OCI-LY7 (cell line): ENCODE results near the gene ALDH7A1. TPM values are rescaled to one million over a fixed set of nuclear protein-coding genes. Genes with fewer than 3 reads are reported as not detected.

ENCODE experiments used
- BruUV-seq: library from RNA; stranded (reverse); fragments of 400-500 nt; replicated peaks from 2 replicates; lab custom pipeline; 2021; lab: Mats Ljungman, UMichigan
- CTCF ChIA-PET: fragments of 300-600 bp; sonication (Branson Sonifier 250); formaldehyde crosslinking; loops from one replicate; lab custom pipeline; 2022; ENCODE audit warnings: antibody characterized with exemption; ENCODE audit not compliant: unreplicated experiment; lab: Charles Lee
- POLR2A ChIA-PET: fragments of 300-600 bp; sonication (Branson Sonifier 250); formaldehyde crosslinking; loops from one replicate; lab custom pipeline; 2022; ENCODE audit warnings: antibody characterized with exemption; lab: Charles Lee
- DNase-seq: peaks from one replicate; pipeline ENCODE4 v3.0.0-alpha.2; 2015; ENCODE audit warnings: low spot score
- H2AFZ ChIP-seq: fragments of 200-600 bp; sonication (generic), shearing (Covaris generic); 2 replicates; pipeline ENCODE4 v1.6.1; 2014; ENCODE audit warnings: mild to moderate bottlenecking, antibody characterized with exemption, low read length, moderate library complexity
- H3K27ac ChIP-seq: fragments of 200-600 bp; sonication (generic); 2 replicates; pipeline ENCODE4 v1.5.1; 2014; ENCODE audit warnings: mixed run types, low read depth, mild to moderate bottlenecking, moderate library complexity, low read length, inconsistent platforms; ENCODE audit not compliant: poor library complexity, severe bottlenecking
- H3K36me3 ChIP-seq: fragments of 200-600 bp; sonication (generic); 2 replicates; pipeline ENCODE4 v1.6.1; 2014; ENCODE audit warnings: mild to moderate bottlenecking, antibody characterized with exemption, low read length, moderate library complexity, mixed read lengths; ENCODE audit not compliant: insufficient read depth
- H3K4me1 ChIP-seq: fragments of 200-600 bp; sonication (generic); 2 replicates; pipeline ENCODE4 v1.5.1; 2014; ENCODE audit warnings: mild to moderate bottlenecking, low read length; ENCODE audit not compliant: insufficient read depth, poor library complexity, severe bottlenecking
- H3K4me2 ChIP-seq: fragments of 200-600 bp; sonication (generic); 2 replicates; pipeline ENCODE4 v1.6.1; 2014; ENCODE audit warnings: mild to moderate bottlenecking, low read length
- H3K4me3 ChIP-seq: fragments of 200-600 bp; sonication (generic); 2 replicates; pipeline ENCODE4 v1.5.1; 2014; ENCODE audit warnings: mild to moderate bottlenecking, low read depth, low read length; ENCODE audit not compliant: poor library complexity, severe bottlenecking
- H3K79me2 ChIP-seq: fragments of 200-600 bp; sonication (generic); 2 replicates; pipeline ENCODE4 v1.6.1; 2016; ENCODE audit warnings: low read depth, mild to moderate bottlenecking, low read length, moderate library complexity, mixed read lengths; ENCODE audit not compliant: insufficient read depth
- H3K9me2 ChIP-seq: fragments of 200-600 bp; sonication (generic); 2 replicates; pipeline ENCODE4 v1.6.1; 2016; ENCODE audit warnings: mild to moderate bottlenecking, low read length, mixed read lengths; ENCODE audit not compliant: insufficient read depth
- H3K9me3 ChIP-seq: fragments of 200-600 bp; sonication (generic); 2 replicates; pipeline ENCODE4 v1.6.1; 2014; ENCODE audit warnings: mild to moderate bottlenecking, mixed run types, low read length, mixed read lengths
- H4K20me1 ChIP-seq: fragments of 200-600 bp; sonication (generic); 2 replicates; pipeline ENCODE4 v1.6.1; 2014; ENCODE audit warnings: mild to moderate bottlenecking, antibody characterized with exemption, low read length, moderate library complexity, mixed read lengths; ENCODE audit not compliant: insufficient read depth
- EZH2phosphoT487 ChIP-seq: fragments of 200-600 bp; sonication (generic); IDR thresholded peaks from 2 replicates; pipeline ENCODE4 v1.6.1; 2018; ENCODE audit warnings: low read depth, borderline replicate concordance, mild to moderate bottlenecking, mixed run types, antibody characterized with exemption, low read length, moderate library complexity, mixed read lengths
- intact Hi-C: fragments of 100-400 bp; cut with micrococcal nuclease; formaldehyde crosslinking; loops from one replicate; pipeline ENCODE4 v1.10.0; 2022; ENCODE audit not compliant: unreplicated experiment
- total RNA-seq, 2 experiments: library from RNA; depleted of rRNA in 1 of 2; stranded (reverse); fragments of >200 nt in 1 of 2; shearing (Covaris generic) in 1 of 2; gene quantifications; 2 replicates each; pipeline ENCODE4 v1.2.3, GENCODE V29; 2014 to 2022
- TF ChIP-seq, protein P1 (sequence below): fragments of 200-600 bp; sonication (generic); conservative IDR thresholded peaks from 2 replicates; pipeline ENCODE4 v1.5.1; 2014; ENCODE audit warnings: mild to moderate bottlenecking, antibody characterized with exemption, low read length, moderate library complexity, mixed read lengths

Gene ALDH7A1
- total RNA-seq, 2 experiments from 2014 or later = not detected

DNA sequence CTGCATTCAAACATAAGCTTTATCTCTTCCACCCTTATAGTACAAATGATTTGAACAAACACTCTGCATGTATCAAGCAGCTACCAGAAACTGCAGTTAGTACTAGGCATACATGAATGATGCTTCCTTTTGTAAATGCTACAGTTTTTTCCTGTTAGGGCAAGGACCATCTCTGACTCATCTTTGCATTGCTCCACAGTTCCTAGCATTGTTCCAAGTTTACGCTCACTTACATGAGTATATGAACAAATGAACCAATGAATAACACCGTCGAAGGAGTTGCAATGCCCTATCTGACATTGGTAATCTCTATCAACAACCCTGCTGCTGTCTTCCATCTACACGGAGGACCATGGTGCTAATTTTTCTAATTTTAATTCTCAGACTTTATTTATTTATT lies 2.1 kb upstream of the ALDH7A1 start:
- H3K4me2 ChIP-seq = no peak overlapping the region
- H3K9me2 ChIP-seq = no peaks in the 10 kb centered on the region
- intact Hi-C loops = no loop called here
- no peak overlapping the region for H3K4me3 ChIP-seq
- BruUV-seq = no TSS peak
- ChIA-PET CTCF (no interaction called here), POLR2A (no interaction called here)
- H3K79me2 ChIP-seq = peaks cover 11% of the 10 kb centered on the region
- H2AFZ ChIP-seq = no peak overlapping the region
- DNase-seq = no peak
- H3K9me3 ChIP-seq = no peaks in the 10 kb centered on the region
- no peak overlapping the region for H3K27ac ChIP-seq
- no peak for TF ChIP-seq EZH2phosphoT487
- TF ChIP-seq, protein P1, sequence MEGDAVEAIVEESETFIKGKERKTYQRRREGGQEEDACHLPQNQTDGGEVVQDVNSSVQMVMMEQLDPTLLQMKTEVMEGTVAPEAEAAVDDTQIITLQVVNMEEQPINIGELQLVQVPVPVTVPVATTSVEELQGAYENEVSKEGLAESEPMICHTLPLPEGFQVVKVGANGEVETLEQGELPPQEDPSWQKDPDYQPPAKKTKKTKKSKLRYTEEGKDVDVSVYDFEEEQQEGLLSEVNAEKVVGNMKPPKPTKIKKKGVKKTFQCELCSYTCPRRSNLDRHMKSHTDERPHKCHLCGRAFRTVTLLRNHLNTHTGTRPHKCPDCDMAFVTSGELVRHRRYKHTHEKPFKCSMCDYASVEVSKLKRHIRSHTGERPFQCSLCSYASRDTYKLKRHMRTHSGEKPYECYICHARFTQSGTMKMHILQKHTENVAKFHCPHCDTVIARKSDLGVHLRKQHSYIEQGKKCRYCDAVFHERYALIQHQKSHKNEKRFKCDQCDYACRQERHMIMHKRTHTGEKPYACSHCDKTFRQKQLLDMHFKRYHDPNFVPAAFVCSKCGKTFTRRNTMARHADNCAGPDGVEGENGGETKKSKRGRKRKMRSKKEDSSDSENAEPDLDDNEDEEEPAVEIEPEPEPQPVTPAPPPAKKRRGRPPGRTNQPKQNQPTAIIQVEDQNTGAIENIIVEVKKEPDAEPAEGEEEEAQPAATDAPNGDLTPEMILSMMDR = no peak
- H3K4me1 ChIP-seq = peaks cover 11% of the 10 kb centered on the region
- no peaks in the 10 kb centered on the region for H4K20me1 ChIP-seq
- peaks cover 8% of the 10 kb centered on the region for H3K36me3 ChIP-seq

DNA sequence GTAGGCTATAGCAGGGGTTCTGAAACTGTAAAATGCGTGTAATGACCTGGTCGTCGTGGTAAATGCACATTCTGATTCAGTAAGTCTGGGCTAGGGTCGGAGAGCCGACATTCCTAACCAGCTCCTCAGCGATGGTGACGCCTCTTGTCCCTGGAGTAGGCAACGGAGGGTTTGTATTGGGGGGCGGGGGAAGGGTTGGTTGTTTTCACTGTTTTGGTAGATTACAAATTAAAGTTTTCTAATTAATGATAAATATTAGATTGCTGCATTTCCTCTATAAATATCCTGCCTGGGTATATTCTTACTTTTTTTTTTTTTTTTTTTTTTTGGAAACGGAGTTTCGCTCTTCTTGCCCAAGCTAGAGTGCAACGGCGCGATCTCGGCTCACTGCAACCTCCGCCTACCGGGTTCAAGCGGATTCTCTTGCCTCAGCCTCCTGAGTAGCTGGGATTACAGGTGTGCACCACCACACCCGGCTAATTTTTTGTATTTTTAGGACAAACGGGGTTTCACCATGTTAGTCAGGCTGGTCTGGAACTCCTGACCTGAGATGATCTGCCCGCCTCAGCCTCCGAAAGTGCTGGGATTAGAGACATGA lies 566 bp upstream of the ALDH7A1 start:
- no peaks in the 10 kb centered on the region for H3K36me3 ChIP-seq
- no peaks in the 10 kb centered on the region for H3K9me3 ChIP-seq
- ChIA-PET POLR2A (no interaction called here), CTCF (no interaction called here)
- H3K4me1 ChIP-seq = peaks cover 7% of the 10 kb centered on the region
- no peaks in the 10 kb centered on the region for H3K9me2 ChIP-seq
- intact Hi-C loops = no loop called here
- H3K79me2 ChIP-seq = no peaks in the 10 kb centered on the region
- no TSS peak for BruUV-seq
- no peak overlapping the region for H3K4me2 ChIP-seq
- H3K27ac ChIP-seq = no peak overlapping the region
- no peak overlapping the region for H3K4me3 ChIP-seq
- TF ChIP-seq, protein P1 = no peak
- no peak for TF ChIP-seq EZH2phosphoT487
- no peaks in the 10 kb centered on the region for H4K20me1 ChIP-seq
- no peak overlapping the region for H2AFZ ChIP-seq
- DNase-seq = no peak

DNA sequence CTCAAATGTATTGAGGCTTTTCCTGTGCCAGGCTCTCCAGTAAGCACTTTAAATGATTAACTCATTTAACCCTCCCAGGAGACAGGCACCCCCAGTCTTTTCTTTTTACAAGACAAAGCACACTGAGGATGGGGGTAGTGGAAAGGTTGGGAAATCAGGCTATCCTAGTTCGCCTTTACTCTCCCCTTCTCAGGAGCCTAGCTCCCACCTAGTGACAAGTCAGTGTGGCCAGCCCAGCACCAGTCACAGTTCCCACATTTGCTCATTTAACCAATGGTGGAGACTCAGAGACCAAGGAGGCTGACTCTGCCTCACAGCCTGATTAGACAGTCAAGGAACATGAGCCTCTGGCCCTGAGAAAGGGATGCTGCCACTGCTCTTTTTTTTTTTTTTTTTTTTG lies 3.5 kb downstream of the ALDH7A1 start:
- H3K27ac ChIP-seq = no peak overlapping the region
- no peak for TF ChIP-seq EZH2phosphoT487
- TF ChIP-seq, protein P1 = no peak
- ChIA-PET CTCF (no interaction called here), POLR2A (interaction anchor here (0.6 kb wide), 1 partner anchor 748 kb away, joined by 4 read pairs; no protein-coding TSS in a partner anchor)
- H3K9me2 ChIP-seq = no peaks in the 10 kb centered on the region
- H3K4me1 ChIP-seq = no peaks in the 10 kb centered on the region
- no peaks in the 10 kb centered on the region for H3K9me3 ChIP-seq
- H2AFZ ChIP-seq = no peak overlapping the region
- no peaks in the 10 kb centered on the region for H3K79me2 ChIP-seq
- H3K36me3 ChIP-seq = no peaks in the 10 kb centered on the region
- H3K4me3 ChIP-seq = no peak overlapping the region
- no peak overlapping the region for H3K4me2 ChIP-seq
- intact Hi-C loops = no loop called here
- no TSS peak for BruUV-seq
- no peaks in the 10 kb centered on the region for H4K20me1 ChIP-seq
- no peak for DNase-seq
